SK-N-DZ (cell line): Measurements from ENCODE around the gene USF3.

Experiments used
- DNase-seq: peaks from one replicate; pipeline ENCODE4 v3.0.0-alpha.2; 2015; ENCODE audit warnings: low spot score
- small RNA-seq, 2 experiments: library from RNA; depleted of rRNA; stranded (forward); fragments of <200 nt; gene quantifications; one replicate each; pipeline ENCODE3, GENCODE V24; 2014

The USF3 gene

DNA sequence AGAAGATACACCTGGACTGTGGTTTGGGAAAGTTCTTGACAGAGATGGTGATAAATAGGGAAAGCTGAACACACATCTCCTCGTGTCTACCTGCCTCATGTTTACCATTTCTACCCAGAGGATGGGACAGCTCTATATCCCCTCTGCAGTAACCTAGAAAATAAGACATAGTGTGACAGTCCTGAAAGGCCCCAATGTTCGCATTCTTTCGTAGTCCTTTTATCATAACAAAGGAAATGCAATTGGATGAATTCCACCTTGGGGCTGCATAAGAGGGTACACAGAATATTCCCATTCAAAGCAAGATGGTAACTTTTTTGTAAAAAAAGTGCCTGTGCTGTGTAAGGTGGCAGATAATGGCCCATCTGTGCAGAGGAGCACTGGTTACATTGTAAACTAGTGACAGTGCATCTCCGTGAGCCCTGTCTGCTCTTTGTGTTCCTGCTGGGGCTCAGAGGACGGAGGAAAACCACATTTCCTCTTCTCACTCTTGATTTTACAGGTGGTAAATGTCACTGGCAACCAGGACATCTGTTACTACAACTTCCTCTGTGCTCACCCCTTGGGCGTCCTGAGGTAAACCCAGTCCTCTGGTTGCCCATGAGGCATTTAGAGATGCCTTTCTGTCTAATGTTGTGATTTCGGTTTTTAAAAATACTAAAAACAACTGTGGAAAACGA lies 89.8 kb downstream of the USF3 start:
- no peak for DNase-seq

DNA sequence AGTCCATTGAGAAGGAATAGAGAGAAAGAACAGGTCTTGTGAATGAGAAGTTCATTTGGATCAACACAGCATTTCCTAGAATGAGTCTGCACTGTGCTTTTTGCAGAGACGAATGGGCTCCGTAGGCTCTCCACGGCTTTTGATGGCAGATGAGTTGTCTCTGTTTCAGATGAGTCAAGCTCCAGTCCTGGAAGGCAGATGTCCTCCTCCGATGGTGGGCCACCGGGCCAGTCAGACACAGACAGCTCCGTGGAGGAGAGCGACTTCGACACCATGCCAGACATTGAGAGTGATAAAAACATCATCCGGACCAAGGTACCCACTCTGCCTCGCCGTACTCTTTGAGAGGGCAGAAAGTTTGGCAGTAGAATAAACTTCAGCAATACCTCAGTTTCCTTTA lies 93.6 kb downstream of the USF3 start:
- no peak for DNase-seq

DNA sequence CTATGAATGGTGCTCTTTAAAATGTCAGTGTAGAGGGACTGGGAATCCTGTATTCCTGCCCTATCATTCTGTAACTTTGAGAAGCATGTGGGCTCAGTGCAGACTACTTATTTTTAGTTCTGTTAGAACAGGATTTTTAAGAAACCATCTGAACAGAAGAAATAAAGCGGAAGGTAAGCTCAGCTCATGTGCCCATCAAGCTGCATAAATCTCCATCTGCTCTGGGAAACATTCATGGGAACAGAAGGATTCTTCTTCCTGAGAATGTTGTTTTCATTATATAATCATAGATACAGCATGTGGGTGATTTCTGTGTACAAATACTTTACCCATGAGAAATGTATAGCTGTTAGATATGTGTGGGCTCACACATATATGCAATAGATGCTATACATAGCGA lies 94.2 kb downstream of the USF3 start:
- no peak for DNase-seq

DNA sequence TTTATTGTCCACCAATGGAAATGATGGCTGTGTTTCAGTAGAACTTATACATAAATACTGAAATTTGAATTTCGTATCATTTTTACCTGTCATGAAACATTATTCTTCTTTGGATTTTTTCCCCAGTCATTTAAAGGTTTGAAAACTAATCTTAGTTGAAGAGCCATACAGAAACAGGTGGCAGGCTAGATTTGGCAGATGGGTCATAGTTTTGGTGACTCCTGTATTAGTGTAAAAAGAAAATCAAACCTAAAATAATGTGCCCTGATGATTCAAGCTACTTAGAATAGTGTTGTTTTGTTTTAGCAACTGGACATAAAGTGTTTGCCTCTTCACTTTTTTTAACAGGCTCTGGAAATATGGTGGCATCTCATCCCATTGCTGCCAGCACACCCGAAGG lies 95.2 kb downstream of the USF3 start:
- no peak for DNase-seq

DNA sequence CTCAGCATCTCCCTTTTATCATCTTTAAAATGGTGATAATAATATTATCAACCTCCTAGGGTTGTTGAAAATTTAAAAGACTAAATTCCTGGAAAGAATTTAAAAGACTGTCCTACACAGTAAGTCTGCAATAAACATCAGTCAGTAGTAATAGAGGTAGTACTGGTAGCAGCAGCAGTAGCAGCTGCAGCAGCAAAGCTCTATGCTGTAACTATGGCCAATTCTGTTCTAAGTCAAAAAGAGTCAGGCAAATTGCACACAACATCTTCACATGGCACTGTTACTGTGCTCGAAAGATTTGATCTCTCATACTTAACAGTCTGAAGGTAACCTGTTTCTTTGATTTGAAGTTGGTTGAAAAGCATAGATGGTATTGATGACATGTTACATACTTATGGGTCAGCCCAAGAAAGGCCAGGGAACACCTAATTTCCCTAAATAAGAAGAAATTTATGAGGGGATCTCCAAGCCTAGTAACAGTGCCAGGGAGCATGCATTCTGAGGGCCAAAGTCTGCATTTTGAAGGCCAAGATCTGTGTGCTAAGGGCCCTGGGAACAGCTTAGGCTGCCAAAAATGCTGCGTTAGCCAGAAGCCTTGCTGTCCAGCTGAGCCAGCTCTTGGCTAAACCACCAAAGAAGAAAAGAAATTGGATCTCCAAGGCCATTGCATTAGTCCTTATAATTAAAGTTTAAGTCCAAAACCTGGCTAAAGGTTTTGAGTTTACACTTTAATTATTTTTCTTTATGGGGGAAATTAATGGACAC lies 95.8 kb downstream of the USF3 start:
- no peak for DNase-seq

Small RNA genes within 50 kb of the gene (small RNA-seq; reads per million reads assigned to genes)
- gene RN7SL767P = 0.03 to 1.2 reads per million in 2 experiments
